OCI-LY3 (cell line): Measurements from ENCODE around the gene ATOH8.
A peak's percentile ranks its signal among the peaks of the same experiment; 100 is the strongest.

Source experiments
- H2AFZ ChIP-seq: fragments of 200-600, 300-600 bp; shearing (Covaris generic); 2 replicates; pipeline ENCODE4 v1.6.0; 2014; ENCODE audit warnings: antibody characterized with exemption, low read depth, low read length
- H3K27ac ChIP-seq: fragments of 200-600, 300-600 bp; sonication (generic); 2 replicates; pipeline ENCODE4 v1.5.1; 2014; ENCODE audit warnings: mild to moderate bottlenecking, low read length, moderate library complexity, mixed read lengths
- H3K27me3 ChIP-seq: fragments of 200-600, 300-600 bp; sonication (generic); 2 replicates; pipeline ENCODE4 v1.6.1; 2014; ENCODE audit warnings: low read depth, low read length, mixed read lengths
- H3K36me3 ChIP-seq: fragments of 200-600, 300-600 bp; sonication (generic); replicated peaks from 2 replicates; pipeline ENCODE3; 2014; ENCODE audit warnings: low read depth, low read length, mixed read lengths
- H3K4me1 ChIP-seq: fragments of 300-600, 200-600 bp; sonication (generic); 2 replicates; pipeline ENCODE4 v1.6.1; 2014; ENCODE audit warnings: low read length, mixed read lengths
- H3K4me2 ChIP-seq: fragments of 200-600, 300-600 bp; sonication (generic); 2 replicates; pipeline ENCODE4 v1.6.1; 2014; ENCODE audit warnings: low read length, mixed read lengths
- H3K4me3 ChIP-seq: fragments of 300-600, 200-600 bp; sonication (generic); 2 replicates; pipeline ENCODE4 v1.5.1; 2014; ENCODE audit warnings: antibody characterized with exemption, mild to moderate bottlenecking, low read length, moderate library complexity
- H3K79me2 ChIP-seq: fragments of 300-600, 200-600 bp; shearing (Covaris generic); 2 replicates; pipeline ENCODE4 v1.6.1; 2014; ENCODE audit warnings: mild to moderate bottlenecking, low read length, mixed read lengths
- H3K9ac ChIP-seq: fragments of 300-600, 200-600 bp; shearing (Covaris generic); 2 replicates; pipeline ENCODE4 v1.6.0; 2014; ENCODE audit warnings: mild to moderate bottlenecking, low read length, moderate library complexity
- H3K9me3 ChIP-seq: fragments of 200-600, 300-600 bp; shearing (Covaris generic); 2 replicates; pipeline ENCODE4 v1.6.1; 2014; ENCODE audit warnings: low read length, mixed read lengths; ENCODE audit not compliant: insufficient read depth
- H4K20me1 ChIP-seq: fragments of 200-600, 300-600 bp; sonication (generic); 2 replicates; pipeline ENCODE4 v1.6.1; 2016; ENCODE audit warnings: low read length, mixed read lengths; ENCODE audit not compliant: insufficient read depth
- CTCF ChIP-seq: fragments of 200-600, 300-600 bp; sonication (generic); IDR thresholded peaks from 2 replicates; pipeline ENCODE4 v1.5.1; 2014; ENCODE audit warnings: antibody characterized with exemption, low read length, low read depth
- EZH2phosphoT487 ChIP-seq: fragments of 200-600 bp; shearing (Covaris generic); IDR thresholded peaks from 2 replicates; pipeline ENCODE4 v1.6.1; 2018; ENCODE audit warnings: antibody characterized with exemption, mixed run types, low read depth

The ATOH8 gene

DNA sequence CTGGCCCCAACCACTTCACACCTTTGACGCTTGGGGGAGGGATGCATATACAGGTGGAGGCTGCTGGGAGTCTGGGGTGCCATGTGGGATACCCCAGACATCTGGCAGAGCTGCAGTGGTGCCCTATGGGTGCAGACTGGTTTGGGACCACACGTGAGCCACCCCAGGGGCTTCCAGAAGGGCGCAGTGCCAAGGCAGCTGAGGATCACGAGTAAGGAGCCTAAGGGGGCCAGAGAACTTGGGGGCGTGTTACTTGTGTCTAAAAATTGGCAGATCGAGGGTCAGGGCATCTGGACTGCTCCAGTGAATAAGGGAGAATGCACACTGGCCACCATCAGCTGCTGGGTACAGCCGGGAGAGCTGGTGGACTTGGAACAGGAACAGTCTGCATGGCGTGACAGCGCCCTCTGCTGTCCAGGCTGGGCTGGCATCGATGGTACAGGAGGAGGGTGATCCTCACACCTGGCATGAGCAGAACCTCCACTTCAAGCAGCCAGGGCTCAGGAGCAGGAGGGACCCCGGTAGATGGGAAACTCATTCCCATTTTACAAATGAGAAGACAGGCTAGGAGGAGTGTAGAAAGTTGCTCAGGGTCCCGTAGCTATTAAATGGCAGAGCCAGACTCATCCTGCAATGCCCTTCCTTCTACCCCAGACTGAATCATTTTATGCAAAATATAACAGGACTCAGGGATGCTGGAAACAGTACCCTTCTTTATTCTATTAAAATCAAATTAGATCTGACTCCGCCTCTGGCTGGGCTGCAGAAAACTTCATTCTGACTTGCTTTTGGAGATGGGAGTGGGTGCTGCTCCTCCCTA, 60.4 kb downstream of the ATOH8 start:
- no peaks in the 10 kb centered on the region for H4K20me1 ChIP-seq
- H3K9ac ChIP-seq: no peak overlapping the region
- no peak overlapping the region for H3K27ac ChIP-seq
- H3K4me3 ChIP-seq: no peak overlapping the region
- H3K79me2 ChIP-seq: no peaks in the 10 kb centered on the region
- no peaks in the 10 kb centered on the region for H3K36me3 ChIP-seq
- TF ChIP-seq CTCF (peak; percentile 95), EZH2phosphoT487 (no peak)
- 0 out of 2 replicates have a peak, but pooled peaks cover 2% of the 10 kb centered on the region for H3K27me3 ChIP-seq
- H3K9me3 ChIP-seq: no peaks in the 10 kb centered on the region
- peak overlapping the region; percentile 35 for H3K4me2 ChIP-seq
- H3K4me1 ChIP-seq: no peaks in the 10 kb centered on the region
- peak overlapping the region; percentile 63 for H2AFZ ChIP-seq

- Histone ChIP-seq H3K4me1 (no peaks in the 10 kb centered on the region), H3K9me3 (no peaks in the 10 kb centered on the region), H2AFZ (no peak overlapping the region), H3K27ac (no peak overlapping the region), H3K79me2 (no peaks in the 10 kb centered on the region), H3K9ac (no peak overlapping the region), H3K27me3 (peaks cover 6% of the 10 kb centered on the region; the same call in 1 of the 2 replicates), H3K36me3 (no peaks in the 10 kb centered on the region), H3K4me3 (no peak overlapping the region), H3K4me2 (no peak overlapping the region), H4K20me1 (no peaks in the 10 kb centered on the region)
- TF ChIP-seq EZH2phosphoT487 (no peak), CTCF (no peak)
These were observed 61.2 kb downstream of the ATOH8 start for GRCh38 chr2:85814802-85815550.

DNA sequence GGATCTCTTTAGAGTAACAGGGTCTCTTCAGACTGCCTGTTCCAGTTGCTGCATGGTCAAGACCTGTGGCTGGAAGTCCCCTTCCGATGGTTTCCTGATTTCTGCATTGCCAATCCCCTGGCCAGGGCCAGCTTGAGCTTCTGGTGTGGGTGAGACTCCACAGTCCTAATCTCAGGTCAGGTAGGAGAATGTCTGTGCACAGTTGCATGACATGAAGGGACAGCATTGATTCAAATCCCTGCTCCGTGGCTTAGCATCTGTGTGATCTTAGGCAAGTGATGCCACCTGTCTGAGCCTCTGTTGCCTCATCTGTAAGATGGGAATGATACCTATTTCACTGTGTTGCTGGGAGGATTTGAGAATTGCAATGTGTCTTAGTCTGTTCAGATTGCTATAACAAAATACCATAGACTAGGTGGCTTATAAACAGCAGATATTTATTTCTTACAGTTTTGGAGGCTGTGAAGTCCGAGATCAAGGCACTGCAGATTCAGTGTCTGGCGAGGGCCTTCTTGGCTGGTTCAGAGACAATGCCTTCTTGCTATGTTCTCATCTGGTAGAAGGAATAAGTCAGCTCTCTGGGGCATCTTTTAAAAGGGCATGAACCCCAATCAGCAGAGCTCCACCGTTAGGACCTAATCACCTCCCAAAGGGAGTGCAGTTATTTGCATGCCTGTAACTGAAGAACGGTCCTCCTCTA, 66.2 kb downstream of the ATOH8 start:
- no peak for TF ChIP-seq CTCF
- no peak for TF ChIP-seq EZH2phosphoT487
- Histone ChIP-seq H3K27me3 (peaks cover 19% of the 10 kb centered on the region), H2AFZ (peak overlapping the region; percentile 69), H3K9ac (no peak overlapping the region), H3K4me3 (no peak overlapping the region), H3K27ac (no peak overlapping the region), H4K20me1 (no peaks in the 10 kb centered on the region), H3K4me1 (peaks cover 9% of the 10 kb centered on the region; the same call in 1 of the 2 replicates), H3K36me3 (no peaks in the 10 kb centered on the region), H3K4me2 (no peak overlapping the region), H3K9me3 (no peaks in the 10 kb centered on the region), H3K79me2 (no peaks in the 10 kb centered on the region)

DNA sequence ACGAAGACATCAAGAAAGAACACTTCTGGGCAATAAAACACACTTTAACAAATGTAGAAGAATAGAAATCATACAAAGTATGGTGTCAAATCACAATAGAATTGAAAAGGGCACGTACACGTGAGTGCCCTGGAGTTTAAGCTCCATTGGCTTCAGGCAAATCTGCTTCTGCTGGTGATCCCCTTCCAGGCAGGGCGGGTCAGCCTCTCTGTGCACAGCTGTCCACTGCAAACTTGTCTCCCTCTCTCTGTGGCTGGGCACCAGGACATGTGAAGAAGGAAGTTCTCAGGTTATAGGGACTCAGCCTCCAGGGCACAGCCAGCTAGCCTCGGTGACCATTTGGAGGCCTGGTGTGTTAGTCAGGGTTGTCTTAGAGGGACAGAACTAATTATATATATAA, 69.0 kb downstream of the ATOH8 start:
- no peak overlapping the region for H2AFZ ChIP-seq
- peaks cover 17% of the 10 kb centered on the region for H3K4me1 ChIP-seq
- no peak for TF ChIP-seq CTCF
- no peak for TF ChIP-seq EZH2phosphoT487
- H4K20me1 ChIP-seq: no peaks in the 10 kb centered on the region
- no peaks in the 10 kb centered on the region for H3K9me3 ChIP-seq
- no peaks in the 10 kb centered on the region for H3K36me3 ChIP-seq
- H3K9ac ChIP-seq: no peak overlapping the region
- H3K27me3 ChIP-seq: peaks cover 17% of the 10 kb centered on the region
- H3K27ac ChIP-seq: no peak overlapping the region
- no peaks in the 10 kb centered on the region for H3K79me2 ChIP-seq
- H3K4me3 ChIP-seq: no peak overlapping the region
- no peak overlapping the region for H3K4me2 ChIP-seq
